Astrocyte of the hippocampus (primary cell): Measurements from ENCODE around the gene SMIM44.

Experiments used
- DNase-seq: peaks from one replicate; pipeline ENCODE4 v3.0.0; 2011; ENCODE audit warnings: low read depth, low spot score

SMIM44 gene

DNA sequence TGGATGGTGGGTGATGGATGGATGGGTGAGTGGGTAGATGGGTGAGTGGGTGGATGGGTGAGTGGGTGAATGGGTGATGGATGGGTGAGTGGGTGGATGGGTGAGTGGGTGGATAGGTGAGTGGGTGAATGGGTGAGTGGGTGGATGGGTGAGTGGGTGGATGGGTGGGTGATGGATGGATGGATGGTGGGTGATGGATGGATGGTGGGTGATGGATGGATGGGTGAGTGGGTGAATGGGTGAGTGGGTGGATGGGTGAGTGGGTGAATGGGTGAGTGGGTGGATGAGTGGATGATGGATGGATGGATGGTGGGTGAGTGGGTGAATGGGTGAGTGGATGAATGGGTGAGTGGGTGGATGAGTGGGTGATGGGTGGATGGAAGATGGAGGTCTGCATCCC lies 5.7 kb downstream of the SMIM44 start:
- DNase-seq, result no peak

DNA sequence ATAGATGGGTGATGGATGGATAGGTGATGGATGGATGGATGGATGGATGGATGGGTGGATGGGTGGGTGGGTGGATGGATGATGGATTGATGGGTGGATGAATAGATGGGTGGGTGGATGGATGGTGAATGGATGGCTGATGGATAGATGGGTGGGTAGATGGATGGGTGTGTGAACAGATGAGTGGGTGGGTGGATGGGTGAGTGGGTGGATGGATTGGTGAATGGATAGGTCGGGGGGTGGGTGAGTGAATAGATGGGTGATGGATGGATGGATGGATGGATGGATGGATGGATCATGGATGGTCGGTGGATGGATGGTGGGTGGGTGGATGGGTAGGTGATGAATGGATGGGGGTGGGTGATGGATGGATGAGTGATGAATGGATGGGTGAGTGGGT lies 6.4 kb downstream of the SMIM44 start:
- no peak for DNase-seq

DNA sequence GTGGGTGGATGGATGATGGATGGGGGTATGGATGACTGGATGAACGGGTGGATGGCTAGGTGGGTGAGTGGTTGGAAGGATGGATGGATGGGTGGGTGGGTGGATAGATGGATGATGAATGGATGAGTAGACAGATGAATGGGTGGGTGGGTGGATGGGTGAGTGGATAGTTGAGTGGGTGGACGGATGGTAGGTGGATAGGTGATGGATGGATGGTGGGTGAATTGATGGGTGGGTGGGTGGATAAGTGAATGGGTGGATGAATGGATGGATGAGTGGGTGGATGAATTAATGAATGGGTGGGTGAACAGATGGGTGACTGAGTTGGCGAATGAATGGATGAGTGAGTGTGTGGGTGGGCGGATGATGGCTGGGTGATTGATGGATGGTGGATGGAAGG lies 7.8 kb downstream of the SMIM44 start:
- DNase-seq, result no peak

DNA sequence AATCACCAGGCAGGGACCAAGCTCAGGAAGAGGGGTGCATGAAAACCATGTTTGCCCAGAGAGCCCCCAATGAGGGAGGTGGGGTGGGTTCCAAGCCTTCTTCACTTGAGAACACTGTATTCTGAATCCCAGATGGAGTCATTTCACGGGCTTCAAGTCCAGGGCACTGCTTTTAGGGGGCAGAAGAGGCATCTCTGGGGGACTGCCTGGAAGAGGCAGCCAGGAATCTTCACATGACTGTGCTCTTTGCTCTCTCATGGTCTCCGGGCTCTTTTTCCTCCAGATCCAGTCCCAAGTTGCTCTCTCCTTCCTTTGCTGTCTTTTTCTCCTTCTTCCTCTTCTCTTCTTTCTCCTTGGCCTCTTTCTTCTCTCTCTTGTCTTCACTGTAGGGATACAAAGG lies 8.6 kb downstream of the SMIM44 start:
- no peak for DNase-seq

DNA sequence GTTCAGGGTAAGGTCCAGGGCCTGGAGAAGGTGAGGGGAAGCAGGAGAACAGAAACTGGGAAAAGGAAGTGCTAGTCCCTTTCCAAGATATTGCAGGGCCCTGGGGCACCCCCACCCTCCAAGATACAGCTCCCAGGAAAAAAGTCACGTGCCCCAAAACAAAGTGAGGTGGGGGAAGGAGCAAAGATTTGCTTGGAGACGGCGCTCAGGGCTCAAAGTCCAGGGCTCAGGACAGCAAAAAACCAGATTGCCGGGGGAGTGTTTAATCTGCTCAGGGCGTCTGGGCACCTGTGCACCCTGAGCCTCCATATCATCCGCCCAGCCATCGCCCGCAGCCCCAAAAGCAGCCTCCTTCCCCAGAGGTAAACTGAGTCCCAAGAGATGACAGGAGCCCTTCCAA lies 9.2 kb downstream of the SMIM44 start:
- no peak for DNase-seq

DNA sequence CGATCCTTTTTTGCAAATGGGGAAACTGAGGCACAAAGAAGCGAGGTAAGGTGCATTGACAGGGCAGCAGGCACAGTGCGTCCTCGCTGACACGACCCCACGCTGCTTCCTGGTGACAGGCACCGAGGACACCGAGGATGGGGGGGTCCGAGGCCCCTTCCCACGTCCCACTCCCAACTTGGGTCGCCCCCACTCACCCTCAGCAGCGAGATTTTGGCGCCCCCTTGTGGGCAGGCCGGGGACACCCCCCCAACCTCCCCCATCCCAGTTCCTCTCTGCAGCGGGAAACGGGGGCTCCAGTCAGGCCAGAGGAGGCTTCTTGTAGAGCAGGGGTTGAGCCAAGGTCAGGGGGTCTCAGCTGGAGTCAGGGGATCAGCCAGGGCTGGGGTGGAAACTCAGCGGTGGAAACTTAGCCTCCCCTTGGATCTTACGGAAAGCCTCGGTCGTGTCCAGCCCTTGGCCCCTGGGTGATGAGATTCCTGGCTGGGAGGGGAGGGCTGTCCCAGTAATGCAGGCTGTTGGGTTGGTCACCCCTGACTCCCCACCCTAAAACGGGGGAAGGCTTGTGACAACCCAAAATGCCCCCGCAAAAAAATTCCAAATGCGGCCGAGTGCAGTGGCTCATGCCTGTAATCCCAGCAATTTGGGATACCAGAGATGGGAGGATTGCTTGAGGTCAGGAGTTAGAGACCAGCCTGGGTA lies 11.1 kb downstream of the SMIM44 start:
- DNase-seq, result peak; percentile 55

DNA sequence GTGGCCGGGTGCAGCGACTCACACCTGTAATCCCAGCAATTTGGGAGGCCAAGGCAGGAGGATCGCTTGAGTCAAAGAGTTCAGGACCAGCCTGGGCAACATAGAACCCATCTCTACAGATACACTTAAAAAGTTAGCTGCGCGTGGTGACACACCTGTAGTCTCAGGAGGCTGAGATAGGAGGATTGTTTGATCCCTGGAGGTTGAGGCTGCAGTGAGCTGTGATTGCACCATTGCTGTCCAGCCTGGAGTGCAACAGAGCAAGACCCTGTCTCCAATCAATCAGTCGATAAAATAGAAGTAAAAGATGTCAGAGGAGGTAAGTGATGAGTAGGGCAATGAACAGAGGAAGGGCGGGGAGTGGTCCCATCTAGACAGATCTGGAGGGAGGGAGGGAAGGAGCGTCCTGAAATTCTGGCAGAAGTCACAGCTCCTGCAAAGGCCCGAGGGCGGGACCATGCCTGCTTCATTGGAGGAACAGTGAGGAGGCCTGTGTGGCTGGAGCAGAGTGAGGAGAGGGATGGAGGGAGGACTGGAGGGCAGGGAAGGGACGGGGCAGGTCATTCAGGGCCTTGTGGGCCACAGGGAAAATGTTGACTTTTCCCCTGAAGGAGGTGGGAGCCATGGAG lies 12.6 kb downstream of the SMIM44 start:
- no peak for DNase-seq

DNA sequence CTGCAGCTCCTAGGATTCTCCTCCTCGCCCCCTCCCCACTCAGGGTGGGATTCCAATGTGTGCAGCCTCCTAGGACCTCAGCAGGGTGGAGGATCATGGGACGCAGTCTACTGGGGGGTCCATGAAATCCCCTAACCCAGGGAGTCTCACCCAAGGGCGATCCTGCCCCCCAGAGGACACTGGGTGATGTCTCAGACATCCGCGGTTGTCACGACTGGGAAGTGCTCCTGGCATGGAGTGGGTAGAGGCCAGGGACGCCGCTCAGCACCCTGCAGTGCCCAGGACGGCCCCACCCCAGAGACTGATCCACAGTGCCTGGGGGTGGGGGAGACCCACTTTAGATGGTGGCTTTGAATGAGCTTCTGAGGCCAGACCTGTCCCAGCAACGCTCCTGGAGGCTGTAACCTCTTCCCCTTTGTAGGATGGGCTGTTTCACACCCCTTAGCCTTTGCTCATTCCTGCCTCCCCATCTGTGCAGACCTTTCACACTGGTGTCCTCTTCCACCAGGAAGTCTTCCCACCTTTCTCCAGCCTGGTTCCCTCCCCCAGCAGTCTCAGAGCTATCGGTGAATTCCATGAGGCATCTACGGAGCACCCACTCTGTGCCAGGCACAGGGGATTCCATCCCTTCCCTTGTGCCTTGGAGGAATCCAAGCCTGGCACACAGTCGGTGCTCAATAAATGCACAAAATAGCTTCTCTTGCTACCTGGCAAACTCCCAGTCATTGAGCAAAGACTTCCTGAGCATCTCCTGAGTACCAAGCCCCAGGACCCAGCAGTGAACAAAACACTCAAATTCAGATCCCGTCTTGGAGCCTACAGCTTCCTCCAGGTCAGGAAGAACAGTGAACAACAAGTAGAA lies 13.4 kb downstream of the SMIM44 start:
- DNase-seq, result no peak

DNA sequence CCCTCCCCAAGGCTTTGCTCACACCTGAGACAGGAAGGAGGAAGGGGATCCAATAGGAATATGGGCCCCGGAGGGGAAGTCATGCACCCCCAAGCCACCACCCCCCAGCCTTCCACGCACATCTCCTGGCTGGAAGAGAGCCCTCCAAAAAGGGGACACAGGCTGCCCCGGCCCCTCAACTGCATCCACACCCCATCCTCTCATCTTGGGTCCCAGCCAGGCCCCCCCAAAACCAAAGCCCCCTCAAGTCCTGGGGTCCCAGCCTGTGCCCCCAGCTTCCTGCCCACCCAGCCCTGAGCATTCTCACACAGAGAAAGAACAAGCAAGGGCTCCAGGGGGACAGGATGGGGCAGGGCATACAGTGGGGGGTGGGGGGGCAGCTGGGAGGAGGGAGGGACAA lies 15.0 kb downstream of the SMIM44 start:
- no peak for DNase-seq

DNA sequence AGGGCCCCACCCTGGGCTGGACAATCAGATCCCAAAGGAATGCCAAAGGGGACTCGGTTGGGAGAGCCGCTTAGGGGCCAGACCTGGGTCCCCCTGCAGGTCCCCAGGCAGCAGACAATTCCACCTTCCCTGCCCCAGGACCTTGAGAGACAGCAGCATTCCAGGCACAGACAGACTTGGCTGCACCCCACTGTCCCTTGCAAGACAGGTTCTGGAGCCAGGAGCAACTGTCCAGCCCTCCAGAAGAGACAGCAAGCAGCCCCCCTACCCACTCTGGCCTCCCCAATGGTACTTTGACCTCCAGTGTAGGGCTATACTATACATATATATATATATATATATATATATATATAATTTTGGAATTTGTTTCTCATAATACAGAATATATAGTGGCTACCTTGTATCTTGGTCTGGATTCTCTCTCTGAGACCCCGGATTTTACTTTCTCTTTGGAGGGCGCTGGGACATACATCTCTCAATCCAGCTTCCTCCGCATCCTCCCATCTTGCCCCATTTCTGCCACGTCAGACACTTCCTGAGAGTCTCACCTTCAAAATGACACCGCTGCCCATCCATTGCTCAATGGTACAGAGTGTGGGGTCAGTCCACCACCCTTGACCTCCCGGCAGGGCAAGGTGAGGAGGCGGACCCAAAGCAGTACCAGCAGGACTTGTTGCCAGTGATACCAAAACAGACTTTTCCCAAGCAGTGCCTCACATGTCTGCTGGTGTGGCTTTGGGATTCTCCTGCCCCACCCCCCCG lies 15.6 kb downstream of the SMIM44 start:
- DNase-seq, result no peak

DNA sequence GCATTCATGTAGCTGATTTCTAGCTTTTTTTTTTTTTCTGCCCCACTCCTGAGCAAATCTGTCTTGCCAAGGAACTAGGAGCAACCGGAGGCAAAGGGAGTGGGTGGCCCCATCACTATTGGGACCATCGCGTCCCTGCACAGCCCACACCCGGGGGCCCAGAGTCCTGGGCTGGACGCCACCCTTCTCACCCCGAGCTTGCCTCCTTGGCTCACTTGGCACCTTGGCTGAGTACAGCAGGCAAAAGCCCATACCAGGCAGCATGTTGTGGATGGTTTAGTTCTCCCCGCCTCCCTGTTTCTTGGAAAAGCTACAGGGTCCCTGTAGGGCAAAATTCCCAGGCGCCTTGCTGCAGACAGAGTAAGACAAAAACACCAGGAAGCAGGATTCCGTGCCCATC lies 16.6 kb downstream of the SMIM44 start:
- no peak for DNase-seq

DNA sequence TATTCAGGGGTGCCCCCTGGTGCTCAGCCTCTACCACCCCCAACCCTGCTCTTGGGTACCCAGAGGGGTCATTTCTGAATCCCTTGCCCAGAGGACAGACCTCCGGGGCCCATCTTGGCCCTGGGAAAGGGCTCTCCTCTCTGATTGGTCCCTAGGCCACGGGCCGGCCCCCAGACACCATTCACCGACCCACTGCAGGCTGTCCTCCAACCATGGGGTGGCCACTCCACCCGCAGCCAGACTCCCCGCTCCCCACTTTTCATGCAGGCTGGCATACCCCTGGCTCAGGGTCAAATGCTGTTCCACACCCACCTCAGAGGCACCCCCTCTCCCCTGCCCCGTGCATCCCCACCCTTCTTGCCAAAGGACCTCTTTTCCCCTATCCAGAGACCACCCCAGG lies 17.7 kb downstream of the SMIM44 start:
- DNase-seq, result no peak

DNA sequence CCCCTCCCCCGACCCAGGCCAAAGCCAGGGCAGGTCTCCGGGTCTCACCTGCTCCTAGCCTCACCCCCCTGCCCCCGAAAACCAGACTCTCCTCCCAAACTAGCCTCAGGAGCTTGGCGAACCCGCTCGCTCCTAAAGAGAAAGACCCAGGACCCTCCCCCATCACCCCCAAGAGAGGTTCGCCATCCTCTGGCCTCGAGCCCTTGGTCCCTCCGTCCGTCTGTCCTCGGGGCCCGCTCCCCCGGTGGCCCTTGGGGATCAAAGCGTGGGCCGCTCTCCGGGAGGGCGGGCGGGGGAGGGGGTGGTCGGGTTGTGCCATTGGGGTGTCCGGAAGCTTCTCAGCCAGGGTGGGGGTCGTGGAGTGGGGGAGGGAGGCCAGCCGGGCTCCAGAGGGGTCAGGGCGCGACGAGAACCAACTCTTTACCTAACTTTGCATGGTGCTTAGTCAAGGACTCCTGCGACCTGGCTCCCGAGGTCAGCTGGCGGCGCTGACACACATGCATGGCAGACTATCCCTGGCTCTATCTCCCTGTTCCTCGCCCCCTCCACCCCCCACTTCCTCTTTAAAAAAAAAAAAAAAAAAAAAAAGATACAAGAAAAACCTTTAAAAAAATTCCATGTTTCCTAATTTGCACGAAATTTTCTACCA lies 18.5 kb downstream of the SMIM44 start:
- no peak for DNase-seq

DNA sequence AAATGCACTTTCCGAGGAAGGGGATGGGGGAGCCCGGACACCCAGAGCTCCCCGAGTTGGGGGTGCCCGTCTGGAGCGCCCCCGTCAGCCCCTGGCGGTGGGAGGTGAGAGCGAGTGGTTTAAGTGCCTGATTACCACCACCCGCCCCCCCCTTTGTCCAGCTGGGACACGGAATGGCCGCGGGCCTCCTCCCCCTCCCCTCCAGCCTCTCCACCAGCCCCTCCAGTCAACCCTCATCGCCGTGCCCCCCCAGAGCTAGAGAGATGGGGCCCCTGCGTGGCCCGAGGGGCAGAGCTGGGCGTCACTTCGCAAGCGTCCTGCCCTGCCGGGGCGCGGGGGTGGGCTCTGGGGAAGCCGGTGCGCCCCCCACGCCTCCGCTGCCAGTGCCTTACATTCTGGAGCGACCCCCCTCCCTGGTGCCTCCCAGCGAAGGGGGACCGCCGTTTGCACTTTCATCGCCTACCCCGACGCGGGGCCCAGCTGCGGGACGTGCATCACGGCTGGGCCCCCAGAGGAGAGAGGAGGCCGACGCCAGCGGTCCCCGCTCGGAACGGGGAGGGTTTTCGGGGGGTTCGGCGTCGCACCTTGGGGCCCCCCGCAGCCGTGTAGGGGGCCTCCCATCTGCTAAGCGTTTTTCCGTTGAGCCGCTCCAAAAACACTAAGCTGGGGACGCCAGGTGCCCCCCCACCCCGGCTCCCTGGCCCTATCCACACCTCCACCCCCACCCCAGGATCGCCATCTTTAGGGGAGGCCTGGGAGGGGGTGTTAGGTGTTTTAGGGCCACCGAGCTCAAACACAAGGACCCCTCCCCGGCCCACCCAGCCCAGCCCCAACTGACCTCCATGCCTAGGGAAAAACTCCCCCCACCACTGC lies 19.3 kb downstream of the SMIM44 start:
- no peak for DNase-seq

DNA sequence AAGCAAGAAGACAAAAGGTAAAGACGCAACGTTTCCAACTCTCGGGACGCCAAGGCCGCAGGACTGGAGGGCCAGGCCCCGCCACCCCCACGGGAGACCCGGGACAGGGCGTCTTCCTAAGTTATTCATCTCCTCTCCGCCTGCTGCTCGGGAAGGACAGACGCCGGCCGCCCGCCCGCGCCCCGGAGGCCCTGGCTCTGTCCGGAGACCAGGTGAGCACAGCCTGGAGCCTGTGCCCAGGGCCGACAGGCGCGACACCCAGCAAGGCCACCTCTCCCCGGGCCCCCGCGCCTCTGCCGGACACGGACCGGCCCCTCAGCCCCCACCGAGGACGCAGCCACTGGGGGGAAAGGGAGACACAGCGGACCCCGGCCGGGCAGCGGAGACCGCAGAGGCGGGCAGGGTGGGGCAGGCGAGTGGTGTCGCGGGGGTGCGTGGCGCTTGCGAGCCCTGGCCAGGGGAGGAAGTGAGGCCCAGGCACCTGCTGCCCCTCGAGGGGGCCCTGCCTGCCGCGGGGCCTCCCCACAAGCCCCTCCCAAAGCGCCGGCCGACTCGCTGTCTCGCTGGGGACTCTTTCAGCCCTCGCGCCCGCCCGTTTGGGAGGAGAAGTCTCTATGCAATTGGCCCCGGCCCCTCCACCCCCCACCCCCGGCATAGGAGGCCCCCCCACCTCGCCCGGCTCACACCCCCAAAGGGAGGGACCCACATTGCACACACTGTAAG lies 20.1 kb downstream of the SMIM44 start:
- no peak for DNase-seq

DNA sequence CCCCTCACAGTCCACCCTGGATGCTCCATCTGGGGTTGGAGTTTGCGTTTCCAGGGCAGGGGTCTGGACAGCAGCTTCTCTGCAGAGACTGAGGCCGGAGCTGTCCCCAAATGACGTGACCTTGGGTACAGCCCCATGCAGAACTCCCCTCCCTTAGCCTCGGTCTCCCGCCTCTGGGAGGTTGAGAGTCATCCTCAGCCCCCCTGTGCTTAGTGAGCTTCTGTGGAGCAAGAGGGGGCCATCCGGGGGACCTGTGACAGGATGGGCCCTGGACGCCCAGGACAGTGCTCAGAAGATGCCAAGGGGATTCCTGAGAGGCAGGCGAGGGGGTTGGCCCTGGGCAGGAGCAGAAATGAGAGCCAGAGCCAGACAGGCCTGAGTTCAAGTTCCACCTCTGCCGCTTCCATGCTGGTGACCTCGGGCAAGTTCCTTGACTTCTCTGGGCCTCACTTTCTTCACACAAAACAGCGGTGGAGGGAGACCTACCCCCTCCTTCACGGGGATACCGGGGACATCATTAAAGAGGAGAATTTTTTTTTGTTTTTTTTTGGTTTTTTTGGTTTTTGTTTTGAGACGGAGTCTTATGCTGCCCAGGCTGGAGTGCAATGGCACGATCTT lies 23.2 kb downstream of the SMIM44 start:
- no peak for DNase-seq

DNA sequence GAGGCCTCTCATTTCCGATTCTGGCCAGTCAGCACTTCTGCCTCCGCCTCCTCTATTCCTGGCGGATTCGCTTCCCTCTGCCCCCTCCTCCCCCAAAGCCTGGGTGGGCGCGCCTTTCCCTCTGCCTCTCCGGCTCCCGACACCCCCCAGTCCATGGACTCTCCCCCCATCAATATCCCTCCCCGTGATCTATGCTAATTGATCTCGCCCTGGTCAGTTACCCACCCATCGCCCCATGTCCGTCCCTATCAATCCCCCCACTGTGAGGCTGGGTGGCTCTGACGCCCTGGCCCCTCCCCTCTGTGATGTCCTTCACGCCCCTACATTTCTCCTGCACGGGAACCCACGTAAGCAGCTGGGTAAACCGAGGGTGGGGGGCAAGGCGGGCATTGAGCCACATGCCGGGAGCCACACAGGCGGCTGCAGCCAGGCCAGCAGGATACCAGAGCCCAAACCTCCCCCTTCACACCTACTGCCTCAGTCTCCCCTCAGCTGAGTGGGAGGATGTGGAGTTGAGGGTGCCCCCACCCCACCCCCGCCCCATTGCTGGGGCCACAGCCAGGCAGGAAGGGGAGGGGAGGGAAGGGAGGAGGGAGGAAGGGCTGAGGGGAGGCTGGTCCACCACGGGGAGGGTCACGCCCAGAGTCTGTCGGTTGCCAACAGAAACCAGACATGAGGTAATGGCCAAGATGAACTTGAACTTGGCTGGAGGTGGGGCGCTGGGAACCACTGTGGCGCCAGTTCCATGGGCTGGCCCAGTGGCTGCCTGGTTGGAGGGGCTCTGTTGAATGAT lies 24.0 kb downstream of the SMIM44 start:
- DNase-seq, result peak; percentile 97

DNA sequence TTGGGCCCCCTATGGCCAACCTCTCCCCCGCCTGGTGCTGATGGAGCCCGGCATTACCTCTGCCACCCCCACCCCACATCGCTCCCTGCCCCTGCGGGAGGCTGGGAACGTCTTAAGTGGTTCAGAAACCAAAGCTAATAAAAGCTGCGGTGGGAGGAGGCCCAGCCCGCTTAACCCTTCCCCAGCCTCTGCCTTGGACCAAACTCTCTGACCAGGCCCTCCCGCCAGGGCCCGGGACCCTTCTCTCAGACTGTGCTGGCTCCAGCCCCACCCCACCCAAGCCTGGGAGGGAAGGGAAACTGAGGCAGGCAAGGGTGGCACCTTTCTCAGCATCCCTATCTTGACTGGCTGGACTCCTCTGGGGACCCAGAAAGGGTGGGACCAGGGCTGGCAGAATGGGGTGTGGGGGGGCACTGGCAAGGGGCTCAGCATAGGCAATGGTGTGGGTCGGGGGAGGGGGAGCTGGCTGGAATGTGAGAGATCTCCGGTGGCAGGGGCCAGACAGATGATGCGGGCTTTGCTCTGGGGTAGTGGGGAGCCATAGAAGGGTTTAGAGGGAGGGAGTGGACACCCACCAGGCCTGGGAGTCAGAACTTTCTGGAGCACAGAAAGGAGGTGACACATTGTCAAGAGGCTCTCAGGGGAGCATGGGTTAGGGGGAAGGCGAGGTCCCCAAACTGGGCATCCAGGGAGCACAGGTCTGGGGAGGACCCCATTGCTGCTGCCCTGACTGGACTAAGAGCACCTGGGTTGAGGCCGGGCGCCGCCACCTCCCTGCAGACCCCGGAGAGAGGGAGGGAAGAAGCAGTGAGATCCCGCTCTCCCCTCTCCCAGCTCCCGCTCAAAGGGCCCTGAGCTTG lies 24.8 kb downstream of the SMIM44 start:
- peak; percentile 85 for DNase-seq
